ENCODE data around the gene RICTOR. TPM values are rescaled to one million over a fixed set of nuclear protein-coding genes. Genes with fewer than 3 reads are reported as not detected.

Gene RICTOR
- total RNA-seq, 4 donors from 2014 or later, result 24.0 to 46.1 (median 31.9) TPM

DNA sequence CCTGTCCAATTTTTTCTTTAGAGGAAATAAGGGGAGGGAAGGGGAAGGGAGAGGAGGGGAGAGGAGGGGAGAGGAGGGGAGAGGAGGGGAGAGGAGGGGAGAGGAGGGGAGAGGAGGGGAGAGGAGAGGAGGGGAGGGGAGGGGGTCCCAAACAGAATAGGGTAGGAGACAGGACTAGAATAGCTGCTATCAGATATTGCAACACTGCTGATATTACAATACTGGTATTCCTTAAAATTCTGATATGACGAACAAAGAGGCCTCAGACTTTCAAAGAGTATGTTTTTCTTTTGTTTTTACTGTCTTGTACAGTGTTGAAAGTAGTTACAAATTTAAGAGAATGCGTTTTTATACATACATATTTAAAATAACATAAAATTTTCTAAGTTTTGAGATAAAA is 67.5 kb downstream of the RICTOR start:
- no peaks in the 10 kb centered on the region for H3K27me3 ChIP-seq
- peaks cover 0 to 8% (median 0%) of the 10 kb centered on the region in 3 donors for H3K4me1 ChIP-seq
- no peak for ATAC-seq
- TF ChIP-seq POLR2A (IDR thresholded peaks at IDR 0.05), result no peak
- TF ChIP-seq POLR2AphosphoS5 (IDR thresholded peaks at IDR 0.05), result no peak
- TF ChIP-seq EP300 (IDR thresholded peaks at IDR 0.05), result no peak
- TF ChIP-seq, protein P1, sequence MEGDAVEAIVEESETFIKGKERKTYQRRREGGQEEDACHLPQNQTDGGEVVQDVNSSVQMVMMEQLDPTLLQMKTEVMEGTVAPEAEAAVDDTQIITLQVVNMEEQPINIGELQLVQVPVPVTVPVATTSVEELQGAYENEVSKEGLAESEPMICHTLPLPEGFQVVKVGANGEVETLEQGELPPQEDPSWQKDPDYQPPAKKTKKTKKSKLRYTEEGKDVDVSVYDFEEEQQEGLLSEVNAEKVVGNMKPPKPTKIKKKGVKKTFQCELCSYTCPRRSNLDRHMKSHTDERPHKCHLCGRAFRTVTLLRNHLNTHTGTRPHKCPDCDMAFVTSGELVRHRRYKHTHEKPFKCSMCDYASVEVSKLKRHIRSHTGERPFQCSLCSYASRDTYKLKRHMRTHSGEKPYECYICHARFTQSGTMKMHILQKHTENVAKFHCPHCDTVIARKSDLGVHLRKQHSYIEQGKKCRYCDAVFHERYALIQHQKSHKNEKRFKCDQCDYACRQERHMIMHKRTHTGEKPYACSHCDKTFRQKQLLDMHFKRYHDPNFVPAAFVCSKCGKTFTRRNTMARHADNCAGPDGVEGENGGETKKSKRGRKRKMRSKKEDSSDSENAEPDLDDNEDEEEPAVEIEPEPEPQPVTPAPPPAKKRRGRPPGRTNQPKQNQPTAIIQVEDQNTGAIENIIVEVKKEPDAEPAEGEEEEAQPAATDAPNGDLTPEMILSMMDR (IDR thresholded peaks at IDR 0.05), result no peak
- peaks cover 0 to 18% of the 10 kb centered on the region in 2 donors for H3K36me3 ChIP-seq
- H3K4me3 ChIP-seq, result no peak overlapping the region
- H3K27ac ChIP-seq, result no peak overlapping the region
- no peaks in the 10 kb centered on the region for H3K9me3 ChIP-seq
- 93 to 95% methylated on average over 2 of the region's 2 CpGs for WGBS, 2 donors (ENCODE audit: low coverage in 1 of 2)

DNA sequence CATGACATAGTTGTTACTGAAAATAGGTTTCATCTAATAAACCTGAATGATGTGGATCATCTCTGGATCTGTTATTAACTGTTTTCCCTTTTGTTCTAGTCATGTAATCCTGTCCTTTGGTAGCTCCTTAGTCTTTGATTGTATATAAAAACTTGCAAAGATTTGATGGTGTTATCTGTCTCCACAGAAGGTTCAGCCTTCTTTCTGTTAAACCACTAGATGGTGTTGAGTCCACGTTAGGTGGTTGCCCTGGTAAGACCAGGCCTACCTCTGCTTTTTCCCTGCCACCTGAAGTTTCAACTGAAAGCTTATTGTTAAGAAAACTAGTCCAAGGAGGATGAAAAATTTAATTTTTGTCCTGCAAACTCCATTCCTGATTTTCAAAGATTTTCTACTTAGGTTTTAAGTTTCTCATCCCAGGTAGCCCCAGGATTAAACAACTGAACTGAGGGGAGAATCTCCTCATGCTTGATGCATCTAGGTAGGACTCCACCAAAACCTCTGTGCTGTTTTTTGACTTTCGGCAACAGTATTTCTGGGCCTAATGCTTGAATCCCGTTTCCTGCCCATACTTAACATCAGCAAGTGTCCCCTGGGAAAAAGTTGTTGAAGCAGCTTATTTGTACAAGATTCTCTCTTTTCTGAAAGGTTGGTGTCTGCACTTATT is 68.5 kb downstream of the RICTOR start:
- peaks cover 0 to 12% of the 10 kb centered on the region in 2 donors for H3K36me3 ChIP-seq
- no peak overlapping the region for H3K27ac ChIP-seq
- no peaks in the 10 kb centered on the region for H3K9me3 ChIP-seq
- TF ChIP-seq POLR2A (IDR thresholded peaks at IDR 0.05), result no peak
- TF ChIP-seq, protein P1 (IDR thresholded peaks at IDR 0.05), result peak in 2 of 4 experiments; percentile 33 to 53
- H3K27me3 ChIP-seq, result no peaks in the 10 kb centered on the region
- 68 to 79% methylated on average over 2 to 3 of the region's 3 CpGs for WGBS, 2 donors (ENCODE audit: low coverage in 1 of 2)
- H3K4me3 ChIP-seq, result no peak overlapping the region
- peaks cover 0 to 8% (median 0%) of the 10 kb centered on the region in 3 donors for H3K4me1 ChIP-seq
- ATAC-seq, result no peak

DNA sequence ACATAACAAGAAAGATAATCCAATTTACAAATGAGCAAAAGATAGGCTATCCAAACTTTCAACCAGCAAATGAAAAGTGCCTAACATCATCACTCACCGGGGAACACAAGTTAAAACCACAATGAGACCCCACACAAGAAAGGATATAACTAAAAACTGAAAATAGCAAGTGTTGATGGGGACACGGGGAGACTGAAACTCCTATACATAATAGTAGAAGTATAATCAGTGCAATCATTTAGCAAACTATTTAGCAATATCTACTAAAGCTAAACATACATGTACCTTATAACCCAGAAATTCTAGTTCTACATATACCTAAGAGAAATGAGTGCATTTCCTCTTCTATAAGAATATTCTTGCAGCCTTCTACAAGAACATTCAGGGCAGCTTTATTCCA is 72.5 kb downstream of the RICTOR start:
- ATAC-seq, result no peak
- 83 to 91% methylated on average over 1 to 2 of the region's 2 CpGs for WGBS, 2 donors (ENCODE audit: low coverage in 1 of 2)
- Histone ChIP-seq H3K36me3 (peaks cover 0 to 9% of the 10 kb centered on the region in 2 donors), H3K27ac (no peak overlapping the region), H3K4me1 (peaks cover 0 to 23% (median 2%) of the 10 kb centered on the region in 3 donors), H3K4me3 (no peak overlapping the region), H3K27me3 (no peaks in the 10 kb centered on the region), H3K9me3 (no peaks in the 10 kb centered on the region)
- TF ChIP-seq POLR2A (IDR thresholded peaks at IDR 0.05) (no peak), EP300 (IDR thresholded peaks at IDR 0.05) (no peak), POLR2AphosphoS5 (IDR thresholded peaks at IDR 0.05) (no peak)
- TF ChIP-seq, protein P1 (IDR thresholded peaks at IDR 0.05), result no peak

DNA sequence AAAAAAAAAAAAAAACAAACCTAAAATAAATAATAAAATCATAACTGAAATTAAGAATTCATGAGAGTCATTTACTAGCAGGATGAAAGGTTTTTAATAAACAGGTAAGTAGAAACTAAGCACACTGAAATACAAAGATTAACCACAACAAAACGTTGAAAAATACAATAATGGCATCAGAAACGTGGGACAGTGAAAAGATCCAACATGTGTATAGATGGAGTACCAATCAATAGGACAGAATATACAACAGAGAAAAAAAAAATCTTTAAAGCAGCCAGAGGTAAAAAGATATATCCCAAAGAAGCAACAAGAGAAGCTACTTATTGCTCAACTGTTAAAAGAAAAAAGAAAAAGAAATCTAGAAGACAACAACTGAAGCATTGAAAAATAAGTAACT is 75.2 kb downstream of the RICTOR start:
- peaks cover 0 to 9% of the 10 kb centered on the region in 2 donors for H3K36me3 ChIP-seq
- H3K4me3 ChIP-seq, result no peak overlapping the region
- peaks cover 0 to 23% (median 2%) of the 10 kb centered on the region in 3 donors for H3K4me1 ChIP-seq
- no peaks in the 10 kb centered on the region for H3K27me3 ChIP-seq
- WGBS, 2 donors (ENCODE audit: low coverage in 1 of 2), result 93 to 100% methylated on average over 1 to 2 of the region's 2 CpGs
- no peaks in the 10 kb centered on the region for H3K9me3 ChIP-seq
- H3K27ac ChIP-seq, result no peak overlapping the region
- TF ChIP-seq POLR2AphosphoS5 (IDR thresholded peaks at IDR 0.05) (no peak), EP300 (IDR thresholded peaks at IDR 0.05) (no peak), POLR2A (IDR thresholded peaks at IDR 0.05) (no peak)
- TF ChIP-seq, protein P1 (IDR thresholded peaks at IDR 0.05), result no peak
- ATAC-seq, result no peak

DNA sequence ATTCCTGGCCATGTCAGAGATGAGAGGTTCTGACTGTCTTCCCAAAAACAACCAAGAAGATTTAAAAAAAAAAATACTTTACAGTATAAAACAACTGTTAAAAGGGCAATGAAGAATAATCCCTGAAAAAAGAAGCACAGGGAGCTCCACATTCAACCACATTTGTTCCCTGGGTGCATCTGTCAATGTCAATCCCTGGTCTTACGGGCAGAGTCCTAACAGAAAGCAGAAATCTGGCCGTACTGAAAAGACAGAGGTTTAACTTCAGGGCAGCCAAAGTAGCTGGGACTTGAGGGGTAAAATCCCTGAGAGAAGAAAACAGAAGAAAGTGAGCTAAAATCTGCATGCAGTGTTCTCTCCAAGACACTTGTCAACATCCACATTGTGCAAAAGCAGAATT is 76.6 kb downstream of the RICTOR start:
- Histone ChIP-seq H3K4me1 (peaks cover 0 to 19% (median 2%) of the 10 kb centered on the region in 3 donors), H3K9me3 (no peaks in the 10 kb centered on the region), H3K36me3 (peaks cover 0 to 12% of the 10 kb centered on the region in 2 donors), H3K27ac (peak overlapping the region in 2 of 4 donors; percentile 18 to 29), H3K4me3 (no peak overlapping the region), H3K27me3 (no peaks in the 10 kb centered on the region)
- no peak for ATAC-seq
- WGBS, 2 donors (ENCODE audit: low coverage in 1 of 2), result 38 to 76% methylated on average over 2 of the region's 2 CpGs
- TF ChIP-seq POLR2A (IDR thresholded peaks at IDR 0.05) (no peak), EP300 (IDR thresholded peaks at IDR 0.05) (no peak), POLR2AphosphoS5 (IDR thresholded peaks at IDR 0.05) (no peak)
- TF ChIP-seq, protein P1 (IDR thresholded peaks at IDR 0.05), result no peak
